SH-SY5Y (cell line): ENCODE measurements around the gene HOXA4.

ENCODE experiments used
- GATA2 ChIP-seq: IDR thresholded peaks from 2 replicates; pipeline ENCODE4 v1.6.1; 2011; ENCODE audit warnings: mild to moderate bottlenecking, low read depth, low read length
- GATA3 ChIP-seq: IDR thresholded peaks from 2 replicates; pipeline ENCODE4 v1.6.1; 2011; ENCODE audit warnings: low read depth, mild to moderate bottlenecking, low read length, moderate library complexity

HOXA4 gene

GRCh38 chr7:27164367-27165088 lies 34.0 kb upstream of the HOXA4 start:
- TF ChIP-seq GATA2 (no peak), GATA3 (no peak)

GRCh38 chr7:27164045-27164366 lies 33.4 kb upstream of the HOXA4 start:
- no peak for TF ChIP-seq GATA3

DNA sequence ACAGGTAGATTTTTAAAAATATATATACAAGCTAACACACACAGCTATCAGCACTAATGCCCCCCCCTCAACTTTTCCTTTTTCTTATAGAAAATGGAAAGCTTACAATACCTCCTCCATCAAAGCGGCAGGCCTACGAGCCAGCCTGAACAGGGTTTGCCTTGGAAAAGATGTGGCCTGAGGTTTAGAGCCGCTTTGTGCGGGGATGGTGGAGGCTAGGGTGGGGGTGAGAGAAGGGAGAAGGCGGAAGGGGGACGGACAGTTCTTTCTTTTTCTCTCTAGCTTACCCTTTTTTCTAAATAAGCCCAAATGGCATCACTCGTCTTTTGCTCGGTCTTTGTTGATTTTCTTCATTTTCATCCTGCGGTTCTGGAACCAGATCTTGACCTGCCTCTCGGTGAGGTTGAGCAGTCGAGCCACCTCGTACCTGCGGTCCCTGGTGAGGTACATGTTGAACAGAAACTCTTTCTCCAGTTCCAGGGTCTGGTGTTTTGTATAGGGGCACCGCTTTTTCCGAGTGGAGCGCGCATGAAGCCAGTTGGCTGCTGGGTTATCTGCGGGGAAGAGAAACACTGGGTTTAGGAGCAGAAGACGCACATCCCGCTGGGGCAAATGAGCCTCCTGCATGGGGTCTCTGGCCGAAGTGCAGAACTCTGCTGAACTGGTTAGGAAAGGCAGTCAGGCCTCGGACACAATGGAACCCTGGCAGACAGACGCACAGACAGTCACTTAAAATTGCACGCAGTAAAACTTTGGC lies 32.9 kb upstream of the HOXA4 start:
- TF ChIP-seq GATA3 (no peak), GATA2 (no peak)

GRCh38 chr7:27162561-27163287 lies 32.2 kb upstream of the HOXA4 start:
- TF ChIP-seq GATA2 (no peak), GATA3 (no peak)

GRCh38 chr7:27161721-27162560 lies 31.4 kb upstream of the HOXA4 start:
- TF ChIP-seq GATA2 (no peak), GATA3 (no peak)

DNA sequence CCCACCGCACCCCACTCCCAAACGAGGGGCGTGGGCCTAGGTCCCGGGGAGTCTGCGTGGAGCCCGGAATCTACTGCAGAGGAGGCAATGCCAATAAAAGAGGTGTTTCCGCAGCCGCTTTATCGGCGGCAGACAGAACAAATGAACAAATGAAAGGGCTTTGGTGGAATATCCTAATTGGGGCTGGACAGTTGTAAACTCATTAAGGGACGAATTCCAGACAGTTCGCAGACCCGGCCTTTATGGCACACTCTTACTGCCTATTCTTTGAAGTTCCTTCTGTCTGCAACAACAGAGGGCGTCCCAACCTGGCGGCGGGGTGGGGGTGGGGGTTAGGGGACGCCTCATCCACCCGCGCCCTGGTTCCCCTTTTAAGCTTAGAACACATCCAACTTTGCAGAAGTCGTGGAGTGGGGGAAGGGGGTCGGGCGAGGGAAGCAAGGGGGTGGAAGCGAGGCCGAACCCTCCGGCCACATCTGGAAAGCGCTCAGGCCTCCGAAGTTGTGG lies 30.7 kb upstream of the HOXA4 start:
- no peak for TF ChIP-seq GATA2
- TF ChIP-seq GATA3, result no peak

DNA sequence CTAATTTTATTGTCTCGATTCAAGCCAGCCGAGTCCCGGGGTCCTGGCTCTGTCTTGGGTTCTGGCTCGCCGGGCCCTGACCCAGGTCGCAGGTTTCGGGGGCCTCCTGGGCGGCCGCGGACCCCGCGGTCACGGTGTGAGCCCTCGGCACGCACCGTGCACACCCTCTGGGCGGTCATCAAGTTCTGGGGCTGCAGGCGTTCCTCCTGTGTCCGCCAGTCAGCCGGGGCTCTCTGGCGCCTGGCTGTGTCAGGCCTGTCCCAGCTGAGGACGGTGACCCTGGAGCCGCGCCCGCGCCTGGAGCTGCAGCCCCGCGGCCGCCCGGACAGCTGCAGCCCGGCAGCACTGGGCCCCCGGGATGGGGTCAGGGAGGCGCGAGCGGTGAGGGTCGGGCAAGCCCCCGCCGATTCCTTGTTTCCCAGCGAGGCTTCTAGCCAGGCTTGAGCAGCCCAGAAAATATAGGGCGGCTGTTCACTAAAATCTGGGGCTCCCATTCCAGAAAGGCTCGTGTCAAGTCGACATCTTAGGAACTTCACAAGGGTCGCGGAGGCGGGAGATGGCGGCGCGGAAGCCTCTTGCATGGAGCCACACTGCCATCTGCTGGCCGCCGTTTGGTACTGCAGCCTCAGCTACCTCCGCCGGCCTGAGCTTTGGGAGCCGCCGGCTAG lies 30.1 kb upstream of the HOXA4 start:
- no peak for TF ChIP-seq GATA2
- TF ChIP-seq GATA3, result no peak

GRCh38 chr7:27160145-27160545 lies 29.6 kb upstream of the HOXA4 start:
- no peak for TF ChIP-seq GATA3
- no peak for TF ChIP-seq GATA2

- TF ChIP-seq GATA3 (no peak), GATA2 (no peak)
Observed at GRCh38 chr7:27159266-27160144, 28.9 kb upstream of the HOXA4 start.

GRCh38 chr7:27158436-27159265 lies 28.1 kb upstream of the HOXA4 start:
- TF ChIP-seq GATA3 (no peak), GATA2 (no peak)

GRCh38 chr7:27157702-27158431 lies 27.3 kb upstream of the HOXA4 start:
- TF ChIP-seq GATA2, result no peak
- TF ChIP-seq GATA3, result no peak
